ENCODE measurements around the gene MCOLN1. TPM values are rescaled to one million over a fixed set of nuclear protein-coding genes. Genes with fewer than 3 reads are reported as not detected.

Gene MCOLN1
- total and polyA plus RNA-seq, 2 of the 8 experiments (the other 6 are each of a cell fraction or from before 2014, with no cell fraction given), result 19.1 to 40.0 TPM

- TF ChIP-seq BACH1 (IDR thresholded peaks at IDR 0.05; ENCODE audit: low read length), result no peak
- peak overlapping the region; percentile 0 for H2AK5ac ChIP-seq (ENCODE audit: low read depth, low read length)
- peak overlapping the region; percentile 34; the same call in 1 of the 2 replicates for H2AFZ ChIP-seq (ENCODE audit: low read length)
- H3K23me2 ChIP-seq (ENCODE audit: low read depth, low read length), result peaks cover 4% of the 10 kb centered on the region
- no peak overlapping the region for H3K14ac ChIP-seq (ENCODE audit: insufficient read length)
- peak overlapping the region; percentile 47 for H4K5ac ChIP-seq (ENCODE audit: insufficient read length, low read depth, low read length)
- peaks cover 0 to 11% (median 6%) of the 10 kb centered on the region in 4 experiments; a peak in 5 of 7 replicates for H3K4me1 ChIP-seq (replicated peaks in 1 of 4; ENCODE audit: control insufficient read depth in 3 of 4, insufficient read depth in 4 of 4, low read length in 3 of 4)
- ChIA-PET POLR2A (ENCODE audit: partially characterized antibody) (interaction anchor here (1.6 to 2.8 kb wide), 2 partner anchors 8 to 15 kb away, joined by 4 to 12 read pairs; no protein-coding TSS in a partner anchor), CTCF (ENCODE audit: partially characterized antibody) (interaction anchor here (0.9 to 1.8 kb wide), 4 partner anchors 10 to 166 kb away, joined by 3 to 5 read pairs (median 3); partner anchors contain the start of gene TRAPPC5)
- H3K79me2 ChIP-seq (ENCODE audit: control insufficient read depth in 1 of 2, insufficient read depth in 2 of 2, low read length in 2 of 2), result peaks cover 0 to 11% of the 10 kb centered on the region in 2 experiments; a peak in 1 of 4 replicates
- peak overlapping the region; percentile 50 to 85 for H3K4me2 ChIP-seq (ENCODE audit: insufficient read depth in 1 of 2, low read depth in 2 of 2, low read length in 2 of 2)
- no peak for FAIRE-seq
- peak overlapping the region; percentile 96 for H2BK12ac ChIP-seq (ENCODE audit: low read depth, low read length)
- H2BK15ac ChIP-seq (ENCODE audit: low read length), result peak overlapping the region; percentile 99
- H3K79me1 ChIP-seq (ENCODE audit: low read depth, low read length), result 0 out of 2 replicates have a peak, but pooled peaks cover 3% of the 10 kb centered on the region
- no peaks in the 10 kb centered on the region for H3K9me3 ChIP-seq (ENCODE audit: insufficient read depth in 2 of 2, low read depth in 1 of 2, low read length in 1 of 2)
- no peak overlapping the region for H3K56ac ChIP-seq (replicated peaks; ENCODE audit: insufficient read length, low read depth, low read length)
- peak overlapping the region; percentile 13; the same call in 1 of the 2 replicates for H3K27ac ChIP-seq (ENCODE audit: low read depth, low read length)
- H3K23ac ChIP-seq (ENCODE audit: insufficient read length), result no peak overlapping the region
- peaks cover 0 to 7% (median 3%) of the 10 kb centered on the region in 4 experiments; a peak in 1 of 8 replicates for H3K36me3 ChIP-seq (ENCODE audit: control insufficient read depth in 2 of 4, insufficient read depth in 4 of 4, low read length in 3 of 4)
- DNase-seq (ENCODE audit: low read depth in 1 of 2, low spot score in 2 of 2), result no peak
- peak overlapping the region; percentile 39 to 86 (median 47); a peak in 4 of 7 replicates for H3K9ac ChIP-seq (replicated peaks in 1 of 4; ENCODE audit: extremely low read depth in 1 of 4, low read depth in 3 of 4, low read length in 3 of 4)
- peak overlapping the region; percentile 75 for H3K4ac ChIP-seq (replicated peaks; ENCODE audit: insufficient read length, low read depth, low read length)
- no peaks in the 10 kb centered on the region for H3K27me3 ChIP-seq (replicated peaks in 1 of 4; ENCODE audit: control insufficient read depth in 3 of 4, extremely low read depth in 1 of 4, insufficient read depth in 3 of 4, low read length in 3 of 4)
- peaks cover 1 to 2% of the 10 kb centered on the region in 2 experiments for H4K20me1 ChIP-seq (replicated peaks in 1 of 2; ENCODE audit: control insufficient read depth in 1 of 2, insufficient read depth in 2 of 2, low read length in 2 of 2)
- peak overlapping the region in 2 of 4 experiments; percentile 42 to 81; a peak in 1 of 8 replicates for H3K4me3 ChIP-seq (ENCODE audit: extremely low read depth in 1 of 4, insufficient read depth in 2 of 4, low read depth in 3 of 4, low read length in 4 of 4)
- peak overlapping the region; percentile 60 for H3K18ac ChIP-seq (ENCODE audit: extremely low read depth, low read length)
- 0 out of 2 replicates have a peak overlapping the region, but pooled peaks have one; percentile 77 for H2BK20ac ChIP-seq (ENCODE audit: low read length)
- no peak overlapping the region for H2BK120ac ChIP-seq (replicated peaks; ENCODE audit: low read depth, low read length)
- peak overlapping the region; percentile 94 for H4K91ac ChIP-seq (replicated peaks; ENCODE audit: insufficient read length, low read length)
- 91% methylated on average over 13 of the region's 13 CpGs; no CpG with 5 or more reads in 1 of the 2 experiments for WGBS, 2 experiments (ENCODE audit: extremely low coverage in 1 of 2, insufficient coverage in 1 of 2, insufficient read length in 1 of 2, insufficient replicate concordance in 2 of 2, low coverage in 1 of 2, low lambda C conversion rate in 2 of 2, missing lambda C conversion rate in 1 of 2)
- peak overlapping the region; percentile 57; the same call in 1 of the 2 replicates for H4K8ac ChIP-seq (ENCODE audit: extremely low read depth, insufficient read depth, low read length)
- peak overlapping the region; percentile 96 for H2BK5ac ChIP-seq (ENCODE audit: low read depth, low read length)
These were observed 7.2 kb upstream of the MCOLN1 start for GRCh38 chr19:7515110-7515644.
